Activated gamma-delta T cell treated with Interleukin-2 at 50 U/mL for 16 hours (primary cell): ENCODE data around the gene ERBB4.

ENCODE experiments used
- DNase-seq: peaks from one replicate; pipeline ENCODE4 v3.0.0-alpha.2; 2020

ERBB4 gene

GRCh38 chr2:212359425-212360067 is 179.1 kb downstream of the ERBB4 start:
- DNase-seq, result no peak

- DNase-seq, result no peak
Measured at GRCh38 chr2:212357606-212358005, 181.0 kb downstream of the ERBB4 start.

GRCh38 chr2:212354382-212354781 is 184.2 kb downstream of the ERBB4 start:
- no peak for DNase-seq

GRCh38 chr2:212348501-212348900 is 190.1 kb downstream of the ERBB4 start:
- DNase-seq, result no peak

- DNase-seq, result no peak
Measured at GRCh38 chr2:212346865-212347264, 191.7 kb downstream of the ERBB4 start.

- DNase-seq, result no peak
Measured at GRCh38 chr2:212345966-212346365, 192.6 kb downstream of the ERBB4 start.

- DNase-seq, result no peak
Measured at GRCh38 chr2:212344131-212344530, 194.5 kb downstream of the ERBB4 start.

GRCh38 chr2:212343167-212343566 is 195.4 kb downstream of the ERBB4 start:
- no peak for DNase-seq

GRCh38 chr2:212337486-212338343 is 200.9 kb downstream of the ERBB4 start:
- no peak for DNase-seq

- DNase-seq, result no peak
Measured at GRCh38 chr2:212337036-212337435, 201.6 kb downstream of the ERBB4 start.

- no peak for DNase-seq
Measured at GRCh38 chr2:212330263-212330662, 208.3 kb downstream of the ERBB4 start.

- DNase-seq, result no peak
Measured at GRCh38 chr2:212328712-212329496, 209.7 kb downstream of the ERBB4 start.

GRCh38 chr2:212328136-212328535 is 210.5 kb downstream of the ERBB4 start:
- DNase-seq, result no peak

GRCh38 chr2:212327171-212327809 is 211.3 kb downstream of the ERBB4 start:
- DNase-seq, result no peak

GRCh38 chr2:212318636-212319035 is 220.0 kb downstream of the ERBB4 start:
- DNase-seq, result no peak

- DNase-seq, result no peak
Measured at GRCh38 chr2:212314680-212315079, 223.9 kb downstream of the ERBB4 start.

- DNase-seq, result no peak
Measured at GRCh38 chr2:212311807-212312404, 226.7 kb downstream of the ERBB4 start.

- DNase-seq, result no peak
Measured at GRCh38 chr2:212299943-212300342, 238.7 kb downstream of the ERBB4 start.

GRCh38 chr2:212299333-212299732 is 239.3 kb downstream of the ERBB4 start:
- DNase-seq, result no peak

- DNase-seq, result no peak
Measured at GRCh38 chr2:212295571-212295970, 243.0 kb downstream of the ERBB4 start.

GRCh38 chr2:212294816-212295215 is 243.8 kb downstream of the ERBB4 start:
- DNase-seq, result no peak

- no peak for DNase-seq
Measured at GRCh38 chr2:212289301-212289700, 249.3 kb downstream of the ERBB4 start.

GRCh38 chr2:212288308-212288707 is 250.3 kb downstream of the ERBB4 start:
- DNase-seq, result no peak
